C4-2B (cell line): ENCODE results near the gene P2RX7.

Experiments used
- CTCF ChIP-seq: fragments of 450-650 bp; conservative IDR thresholded peaks from 2 replicates; pipeline ENCODE4 v1.5.1; 2017; ENCODE audit warnings: mild to moderate bottlenecking
- ZFX ChIP-seq: fragments of 450-650 bp; IDR thresholded peaks from 2 replicates; pipeline ENCODE4 v1.6.1; 2017

- TF ChIP-seq CTCF: no peak
- TF ChIP-seq ZFX: no peak
Measured at GRCh38 chr12:121203482-121203881, 70.8 kb downstream of the P2RX7 start.
